BLaER1 treated with 17β-estradiol and CSF1 and Interleukin-3, amounts not matched to agents 10 nM and 100 nM (cell line): ENCODE data around the gene NF1.
"Not testable (repeated sequence)": the region's sequence is repeated elsewhere in the genome, so short reads cannot be mapped to it uniquely, and the experiment has no call there.

Source experiments
- H3K27ac ChIP-seq, 11 experiments: shearing (Covaris generic); formaldehyde crosslinking; 2 replicates each; pipeline ENCODE4 v1.8.1; 2022
- H3K27me3 ChIP-seq, 11 experiments: shearing (Covaris generic); formaldehyde crosslinking; 2 replicates each; pipeline ENCODE4 v1.8.1; 2022
- H3K36me3 ChIP-seq, 11 experiments: shearing (Covaris generic); formaldehyde crosslinking; 2 replicates each; pipeline ENCODE4 v1.8.1; 2022
- H3K4me1 ChIP-seq, 10 experiments: shearing (Covaris generic); formaldehyde crosslinking; 2 replicates each; pipeline ENCODE4 v1.8.1; 2022
- H3K4me2 ChIP-seq, 11 experiments: shearing (Covaris generic); formaldehyde crosslinking; 2 replicates each; pipeline ENCODE4 v1.8.1; 2022
- H3K4me3 ChIP-seq, 10 experiments: shearing (Covaris generic); formaldehyde crosslinking; 2 replicates each; pipeline ENCODE4 v1.8.1; 2022
- H3K9ac ChIP-seq, 11 experiments: shearing (Covaris generic); formaldehyde crosslinking; 2 replicates each; pipeline ENCODE4 v1.8.1; 2022
- H3K9me3 ChIP-seq, 11 experiments: shearing (Covaris generic); formaldehyde crosslinking; replicated peaks in 1 of 11; 2 replicates each; pipeline ENCODE4 v1.8.1; 2022
- H4K20me1 ChIP-seq, 11 experiments: shearing (Covaris generic); formaldehyde crosslinking; 2 replicates each; pipeline ENCODE4 v1.8.1; 2022
- Cebpa-rat ChIP-seq, 11 experiments: shearing (Covaris generic); IDR thresholded peaks; 2 replicates each; pipeline ENCODE4 v1.8.1; 2022

Gene NF1

GRCh38 chr17:31321966-31322365 is 227.2 kb downstream of the NF1 start:
- peak overlapping the region in 4 of 10 experiments; percentile 68 to 89 (median 74); a peak in 4 of 20 replicates for H3K4me3 ChIP-seq
- H3K9ac ChIP-seq, result no peak overlapping the region
- H3K27me3 ChIP-seq, result no peaks in the 10 kb centered on the region
- H4K20me1 ChIP-seq, result no peaks in the 10 kb centered on the region; a peak in 1 of 22 replicates
- peaks cover 13 to 66% (median 39%) of the 10 kb centered on the region in 11 experiments for H3K36me3 ChIP-seq
- peak overlapping the region; percentile 57 to 98 (median 82); a peak in 20 of 22 replicates for H3K4me2 ChIP-seq
- TF ChIP-seq Cebpa-rat (IDR thresholded peaks at IDR 0.05), result no peak
- H3K9me3 ChIP-seq, result peaks cover 0 to 2% (median 0%) of the 10 kb centered on the region in 11 experiments; a peak in 2 of 22 replicates
- H3K4me1 ChIP-seq, result peaks cover 10 to 28% (median 21%) of the 10 kb centered on the region in 10 experiments
- peak overlapping the region in 9 of 11 experiments; percentile 1 to 99 (median 91); a peak in 11 of 22 replicates for H3K27ac ChIP-seq

- Histone ChIP-seq H3K9ac (no peak overlapping the region), H3K9me3 (no peaks in the 10 kb centered on the region), H3K27ac (no peak overlapping the region), H3K4me3 (no peak overlapping the region), H4K20me1 (no peaks in the 10 kb centered on the region; a peak in 1 of 22 replicates), H3K27me3 (no peaks in the 10 kb centered on the region), H3K4me2 (no peak overlapping the region), H3K4me1 (peaks cover 7 to 20% (median 11%) of the 10 kb centered on the region in 10 experiments; a peak in 19 of 20 replicates), H3K36me3 (peaks cover 25 to 66% (median 43%) of the 10 kb centered on the region in 11 experiments)
- TF ChIP-seq Cebpa-rat (IDR thresholded peaks at IDR 0.05), result no peak
Observed at GRCh38 chr17:31323551-31323950, 228.8 kb downstream of the NF1 start.

DNA sequence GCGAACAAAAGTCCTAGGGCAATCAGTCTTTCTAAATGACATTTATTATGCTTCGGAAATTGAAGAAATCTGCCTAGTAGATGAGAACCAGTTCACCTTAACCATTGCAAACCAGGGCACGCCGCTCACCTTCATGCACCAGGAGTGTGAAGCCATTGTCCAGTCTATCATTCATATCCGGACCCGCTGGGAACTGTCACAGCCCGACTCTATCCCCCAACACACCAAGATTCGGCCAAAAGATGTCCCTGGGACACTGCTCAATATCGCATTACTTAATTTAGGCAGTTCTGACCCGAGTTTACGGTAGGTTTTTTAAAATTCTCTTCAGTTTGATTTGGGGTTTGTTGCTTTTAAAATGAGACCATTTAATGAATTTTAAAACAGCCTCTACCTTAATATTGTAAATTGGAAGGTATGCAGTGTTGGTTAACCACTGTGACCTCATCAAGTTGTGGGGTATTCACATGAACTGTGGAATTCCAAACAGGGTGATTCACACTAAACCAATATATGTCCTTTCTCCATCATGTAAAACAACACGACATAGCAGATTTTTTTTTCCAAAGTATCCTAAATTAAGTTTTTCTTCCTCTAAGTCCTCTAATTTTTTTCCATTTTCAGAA is 232.9 kb downstream of the NF1 start:
- Histone ChIP-seq H3K4me2 (no peak overlapping the region), H3K36me3 (peaks cover 31 to 86% (median 57%) of the 10 kb centered on the region in 11 experiments), H3K9me3 (no peaks in the 10 kb centered on the region), H4K20me1 (no peaks in the 10 kb centered on the region), H3K27ac (no peak overlapping the region), H3K9ac (no peak overlapping the region), H3K27me3 (no peaks in the 10 kb centered on the region), H3K4me3 (no peak overlapping the region), H3K4me1 (peaks cover 0 to 14% (median 0%) of the 10 kb centered on the region in 10 experiments; a peak in 6 of 20 replicates)
- no peak for TF ChIP-seq Cebpa-rat (IDR thresholded peaks at IDR 0.05)

GRCh38 chr17:31328160-31328535 is 233.4 kb downstream of the NF1 start:
- no peak for TF ChIP-seq Cebpa-rat (IDR thresholded peaks at IDR 0.05)
- Histone ChIP-seq H3K27ac (no peak overlapping the region), H3K4me2 (no peak overlapping the region), H4K20me1 (no peaks in the 10 kb centered on the region), H3K9me3 (no peaks in the 10 kb centered on the region), H3K4me1 (peaks cover 0 to 8% (median 0%) of the 10 kb centered on the region in 10 experiments; a peak in 5 of 20 replicates), H3K36me3 (peaks cover 31 to 90% (median 57%) of the 10 kb centered on the region in 11 experiments), H3K9ac (no peak overlapping the region), H3K27me3 (no peaks in the 10 kb centered on the region), H3K4me3 (no peak overlapping the region)

DNA sequence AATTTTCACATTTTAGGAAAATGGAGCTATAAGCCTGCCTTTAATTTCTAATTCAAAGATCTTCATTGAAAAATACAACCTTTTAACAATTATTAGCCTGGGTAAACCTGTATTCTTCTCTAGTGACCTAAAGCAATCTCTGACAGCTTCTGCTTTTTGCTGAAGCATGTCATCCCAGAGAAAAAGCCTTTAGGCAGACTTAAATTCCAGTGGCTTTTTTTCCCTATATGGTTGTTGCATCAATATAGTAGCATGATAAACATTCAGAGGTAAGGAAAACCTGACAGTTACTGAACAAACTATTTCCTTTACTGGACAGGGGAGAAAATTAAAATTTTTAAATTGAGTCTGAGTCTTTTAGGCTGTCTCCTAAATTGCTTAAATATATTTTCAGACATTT is 234.4 kb downstream of the NF1 start:
- Histone ChIP-seq H3K27me3 (no peaks in the 10 kb centered on the region), H3K4me2 (no peak overlapping the region), H3K4me1 (peaks cover 0 to 7% (median 0%) of the 10 kb centered on the region in 10 experiments; a peak in 1 of 20 replicates), H4K20me1 (no peaks in the 10 kb centered on the region), H3K27ac (no peak overlapping the region), H3K9me3 (no peaks in the 10 kb centered on the region), H3K4me3 (no peak overlapping the region), H3K9ac (no peak overlapping the region), H3K36me3 (peaks cover 38 to 90% (median 58%) of the 10 kb centered on the region in 11 experiments)
- no peak for TF ChIP-seq Cebpa-rat (IDR thresholded peaks at IDR 0.05)

DNA sequence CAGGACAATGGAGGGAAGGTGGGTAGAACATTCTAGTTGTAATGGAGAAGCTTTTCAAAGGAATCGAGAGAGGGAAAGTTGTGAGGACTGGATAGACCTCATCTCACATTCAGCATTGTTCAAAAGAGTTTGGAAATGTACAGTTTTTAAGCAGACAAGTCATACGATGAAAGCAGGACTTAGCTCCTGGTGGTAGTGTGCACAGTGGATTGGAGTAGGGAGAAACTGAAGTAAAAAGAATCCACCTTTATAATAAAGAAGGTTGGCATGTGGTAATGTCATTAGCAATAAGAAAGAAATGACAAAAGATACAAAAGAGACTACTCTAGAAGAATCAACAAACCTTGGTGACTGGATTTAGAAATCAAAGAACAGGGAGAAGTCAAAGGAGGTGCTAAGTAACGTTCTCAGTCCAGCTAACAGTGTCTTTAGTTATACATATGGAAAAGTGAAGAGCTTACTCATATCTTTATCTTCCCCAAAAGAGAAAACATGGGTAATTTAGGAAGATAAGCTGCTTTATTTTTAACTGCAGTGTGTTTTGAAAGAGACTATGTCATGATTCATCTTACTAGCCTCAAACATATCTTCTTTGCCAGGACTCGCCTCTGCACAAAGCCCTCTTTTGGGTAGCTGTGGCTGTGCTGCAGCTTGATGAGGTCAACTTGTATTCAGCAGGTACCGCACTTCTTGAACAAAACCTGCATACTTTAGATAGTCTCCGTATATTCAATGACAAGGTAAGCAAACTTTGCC is 245.3 kb downstream of the NF1 start:
- Histone ChIP-seq H3K27me3 (no peaks in the 10 kb centered on the region), H3K9me3 (no peaks in the 10 kb centered on the region), H3K4me3 (no peak overlapping the region), H3K36me3 (peaks cover 59 to 92% (median 70%) of the 10 kb centered on the region in 11 experiments), H4K20me1 (no peaks in the 10 kb centered on the region), H3K27ac (0 out of 22 replicates have a peak overlapping the region, but pooled peaks of 1 of the 11 experiments have one; percentile 3), H3K4me2 (peak overlapping the region in 3 of 11 experiments; percentile 13 to 71 (median 48); a peak in 5 of 22 replicates), H3K9ac (no peak overlapping the region), H3K4me1 (peaks cover 0 to 17% (median 0%) of the 10 kb centered on the region in 10 experiments; a peak in 7 of 20 replicates)
- no peak for TF ChIP-seq Cebpa-rat (IDR thresholded peaks at IDR 0.05)

DNA sequence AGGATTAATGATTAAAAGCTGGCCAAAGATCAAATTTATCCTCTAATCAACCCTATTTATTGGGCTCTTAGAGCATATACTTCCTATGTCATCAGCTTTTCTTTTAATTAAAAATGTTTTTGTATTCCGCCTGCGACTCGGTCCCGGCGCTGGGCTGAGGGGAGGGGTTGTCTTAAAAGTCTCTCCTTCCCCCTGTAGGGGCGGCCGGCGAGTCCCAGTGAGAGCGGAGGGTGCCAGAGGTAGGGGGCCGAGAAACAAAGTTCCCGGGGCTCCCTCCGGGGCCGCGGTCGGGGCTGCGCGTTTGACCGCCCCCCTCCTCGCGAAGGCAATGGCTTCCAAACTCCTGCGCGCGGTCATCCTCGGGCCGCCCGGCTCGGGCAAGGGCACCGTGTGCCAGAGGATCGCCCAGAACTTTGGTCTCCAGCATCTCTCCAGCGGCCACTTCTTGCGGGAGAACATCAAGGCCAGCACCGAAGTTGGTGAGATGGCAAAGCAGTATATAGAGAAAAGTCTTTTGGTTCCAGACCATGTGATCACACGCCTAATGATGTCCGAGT is 250.5 kb downstream of the NF1 start:
- peaks cover 49 to 65% (median 57%) of the 10 kb centered on the region in 11 experiments for H3K36me3 ChIP-seq
- not testable (repeated sequence) for H3K4me1 ChIP-seq, H3K27ac ChIP-seq, H3K4me2 ChIP-seq, H3K9ac ChIP-seq, H4K20me1 ChIP-seq, H3K4me3 ChIP-seq, H3K27me3 ChIP-seq, H3K9me3 ChIP-seq

GRCh38 chr17:31349454-31349853 is 254.7 kb downstream of the NF1 start:
- Histone ChIP-seq H3K4me3 (no peak overlapping the region), H3K36me3 (peaks cover 51 to 67% (median 61%) of the 10 kb centered on the region in 11 experiments), H3K9ac (no peak overlapping the region), H4K20me1 (no peaks in the 10 kb centered on the region), H3K27ac (no peak overlapping the region), H3K27me3 (no peaks in the 10 kb centered on the region), H3K9me3 (no peaks in the 10 kb centered on the region), H3K4me2 (no peak overlapping the region), H3K4me1 (no peaks in the 10 kb centered on the region)
- TF ChIP-seq Cebpa-rat (IDR thresholded peaks at IDR 0.05), result no peak

DNA sequence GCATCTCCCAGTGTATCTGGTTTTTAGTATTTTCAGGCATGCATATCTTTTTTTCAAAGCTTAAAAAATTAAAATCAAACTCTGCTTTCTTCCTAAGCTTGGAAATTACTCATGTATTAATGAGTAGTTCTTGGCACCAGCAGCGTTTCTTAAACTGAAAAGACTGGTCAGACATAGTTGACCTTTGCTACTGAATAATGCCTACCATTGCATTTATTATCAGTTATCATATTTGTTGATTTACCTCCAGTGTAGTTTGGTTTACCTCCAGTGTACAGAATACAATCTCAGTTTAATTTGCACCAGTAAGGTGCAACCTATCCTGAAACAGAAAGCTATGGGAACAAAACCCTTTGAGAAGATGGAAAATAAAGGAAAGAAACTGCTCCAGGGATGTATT is 261.2 kb downstream of the NF1 start:
- H3K4me3 ChIP-seq, result no peak overlapping the region
- peaks cover 64 to 98% (median 93%) of the 10 kb centered on the region in 11 experiments for H3K36me3 ChIP-seq
- no peaks in the 10 kb centered on the region for H3K9me3 ChIP-seq
- no peak overlapping the region for H3K27ac ChIP-seq
- no peaks in the 10 kb centered on the region for H4K20me1 ChIP-seq
- H3K4me1 ChIP-seq, result no peaks in the 10 kb centered on the region
- H3K4me2 ChIP-seq, result no peak overlapping the region
- no peaks in the 10 kb centered on the region for H3K27me3 ChIP-seq
- no peak for TF ChIP-seq Cebpa-rat (IDR thresholded peaks at IDR 0.05)
- no peak overlapping the region for H3K9ac ChIP-seq
